Measurements from ENCODE around the gene BBIP1.

- TF ChIP-seq CTCF (IDR thresholded peaks at IDR 0.05; ENCODE audit: insufficient read depth, low read length, poor library complexity, severe bottlenecking) (no peak), EZH2phosphoT487 (conservative IDR thresholded peaks at IDR 0.05; ENCODE audit: low read length) (no peak)
Measured at GRCh38 chr10:110901954-110902819, 16.8 kb downstream of the BBIP1 start.
